Spleen (tissue), 11 donors: ENCODE data around the gene TIAM1. TPM values are rescaled to one million over a fixed set of nuclear protein-coding genes. Genes with fewer than 3 reads are reported as not detected.

Experiments used
- DNase-seq: peaks from one replicate; pipeline ENCODE4 v3.0.0-alpha.2; 2020
- H3K27ac ChIP-seq, 8 donors: fragments of 200-600 bp; sonication (generic) in 7 of 8; 1 replicate in 4 of 8; 2 replicates in 4 of 8; pipeline versions ENCODE4 v1.5.0 to v1.8.0; 2016 to 2021; ENCODE audit warnings: inconsistent platforms in 4 of 8, mild to moderate bottlenecking in 4 of 8, moderate library complexity in 1 of 8
- H3K27me3 ChIP-seq, 7 donors: fragments of 200-600 bp; sonication (generic) in 6 of 7; replicated peaks in 1 of 7; 1 replicate in 4 of 7; 2 replicates in 3 of 7; pipeline versions ENCODE4 v1.5.0 to v1.8.0; 2016 to 2021; ENCODE audit warnings: inconsistent platforms in 3 of 7, mild to moderate bottlenecking in 1 of 7
- H3K36me3 ChIP-seq, 6 donors: fragments of 200-600 bp; sonication (generic) in 5 of 6; 1 replicate in 4 of 6; 2 replicates in 2 of 6; pipeline versions ENCODE4 v1.5.0 to v1.8.0; 2016 to 2021; ENCODE audit warnings: inconsistent platforms in 2 of 6
- H3K4me1 ChIP-seq, 6 donors: fragments of 200-600 bp; sonication (generic) in 5 of 6; 1 replicate in 3 of 6; 2 replicates in 3 of 6; pipeline versions ENCODE4 v1.5.0 to v1.8.0; 2016 to 2021; ENCODE audit warnings: inconsistent platforms in 3 of 6
- H3K4me3 ChIP-seq, 8 donors: fragments of 200-600 bp; sonication (generic) in 7 of 8; 1 replicate in 4 of 8; 2 replicates in 4 of 8; pipeline versions ENCODE4 v1.5.0 to v1.8.0; 2016 to 2021; ENCODE audit warnings: inconsistent platforms in 4 of 8, mild to moderate bottlenecking in 4 of 8, moderate library complexity in 2 of 8
- H3K9me3 ChIP-seq, 8 donors: fragments of 200-600 bp; sonication (generic) in 7 of 8; 1 replicate in 4 of 8; 2 replicates in 4 of 8; pipeline versions ENCODE4 v1.5.0 to v1.8.0; 2016 to 2021; ENCODE audit warnings: inconsistent platforms in 4 of 8
- CTCF ChIP-seq, 11 experiments: fragments of 200-600 bp in 7 of 11; fragments of 450-650 bp in 4 of 11; sonication (generic) in 4 of 11; IDR thresholded peaks in 8 of 11; conservative IDR thresholded peaks in 3 of 11; 1 replicate in 7 of 11; 2 replicates in 4 of 11; pipeline versions ENCODE4 v1.4.0 to v1.8.0; 2016 to 2021; ENCODE audit warnings: antibody characterized with exemption in 11 of 11, inconsistent platforms in 4 of 11, mild to moderate bottlenecking in 1 of 11
- POLR2A ChIP-seq, 3 donors: fragments of 450-650 bp; IDR thresholded peaks; one replicate each; pipeline ENCODE4 v1.5.1; 2017; ENCODE audit warnings: antibody characterized with exemption in 3 of 3, mild to moderate bottlenecking in 1 of 3
- POLR2AphosphoS5 ChIP-seq, 3 donors: sonication (generic); formaldehyde crosslinking; IDR thresholded peaks; one replicate each; pipeline ENCODE4 v1.5.1; 2017; ENCODE audit warnings: antibody characterized with exemption in 3 of 3
- WGBS, 5 donors: extraction: QIAGEN DNeasy Blood & Tissue Kit in 3 of 5; methylation state at CpG; one replicate each; pipeline versions ENCODE4 v1.1.5 to v1.1.7; 2013 to 2018; 5-methylcytosine and 5-hydroxymethylcytosine counted together
- intact Hi-C: fragments of 100-400 bp; cut with DNase I; formaldehyde crosslinking; loops from one replicate; pipeline ENCODE4 v1.15.0; 2023; ENCODE audit warnings: low total_unique reads
- polyA plus RNA-seq, 3 donors: library from polyadenylated mRNA; stranded (reverse); fragments of 200-250 nt; gene quantifications; one replicate each; pipeline ENCODE4 v1.2.1, GENCODE V29; 2013
- total RNA-seq, 7 donors: library from RNA; depleted of rRNA in 3 of 7; stranded (reverse); fragments of >200 nt in 3 of 7; fragmentation: NEBNext Ultra II Directional in 4 of 7; extraction: Animal tissue kit (Norgen Biotek cat#: 25700) in 4 of 7; gene quantifications; one replicate each; pipeline versions ENCODE4 v1.1.0 to v1.2.1, GENCODE V29; 2016 to 2021
- donor health status: healthy with polysubstance abuse.
- donor health status: DM: no; HTN: no; CAD: no; lungs with moderate emphysema.
- donor health status: DM: no; HTN: no; CAD: no.
- donor health status: Bipolar disorder and iron deficiency.
- donor health status: healthy.
- donor health status: DM: no; HTN: no; CAD: no.
- donor health status: DM: yes; HTN: yes; CAD: no.

Gene TIAM1
- total and polyA plus RNA-seq, 10 donors: 1.9 to 35.0 (median 18.4) TPM

- DNase-seq: no peak
- 59 to 74% (median 70%) methylated on average over 4 of the region's 4 CpGs for WGBS, 5 donors
- Histone ChIP-seq H3K36me3 (no peaks in the 10 kb centered on the region), H3K4me1 (no peaks in the 10 kb centered on the region), H3K27ac (no peak overlapping the region), H3K9me3 (no peaks in the 10 kb centered on the region), H3K4me3 (no peak overlapping the region), H3K27me3 (no peaks in the 10 kb centered on the region)
- TF ChIP-seq CTCF (IDR thresholded peaks at IDR 0.05 in 8 of 11, conservative IDR thresholded peaks at IDR 0.05 in 3 of 11): no peak
- TF ChIP-seq POLR2A (IDR thresholded peaks at IDR 0.05): no peak
- TF ChIP-seq POLR2AphosphoS5 (IDR thresholded peaks at IDR 0.05): no peak
- intact Hi-C loops: no loop called here
Measured at GRCh38 chr21:31078796-31079195, 265.3 kb downstream of the TIAM1 start.

- TF ChIP-seq POLR2AphosphoS5 (IDR thresholded peaks at IDR 0.05) (no peak), POLR2A (IDR thresholded peaks at IDR 0.05) (no peak), CTCF (IDR thresholded peaks at IDR 0.05 in 8 of 11, conservative IDR thresholded peaks at IDR 0.05 in 3 of 11) (no peak)
- Histone ChIP-seq H3K4me1 (no peaks in the 10 kb centered on the region), H3K4me3 (no peak overlapping the region), H3K27ac (no peak overlapping the region), H3K9me3 (no peaks in the 10 kb centered on the region), H3K36me3 (no peaks in the 10 kb centered on the region), H3K27me3 (no peaks in the 10 kb centered on the region)
- no peak for DNase-seq
- intact Hi-C loops: no loop called here
- WGBS, 5 donors: 87 to 95% (median 89%) methylated on average over 4 of the region's 4 CpGs
Measured at GRCh38 chr21:31078216-31078615, 265.8 kb downstream of the TIAM1 start.

- no peaks in the 10 kb centered on the region for H3K36me3 ChIP-seq
- no peaks in the 10 kb centered on the region for H3K9me3 ChIP-seq
- 88 to 95% (median 94%) methylated on average over 6 of the region's 6 CpGs for WGBS, 5 donors
- H3K27me3 ChIP-seq: peaks cover 0 to 3% (median 0%) of the 10 kb centered on the region in 7 donors
- no peaks in the 10 kb centered on the region for H3K4me1 ChIP-seq
- TF ChIP-seq CTCF (IDR thresholded peaks at IDR 0.05 in 8 of 11, conservative IDR thresholded peaks at IDR 0.05 in 3 of 11) (no peak), POLR2AphosphoS5 (IDR thresholded peaks at IDR 0.05) (no peak), POLR2A (IDR thresholded peaks at IDR 0.05) (no peak)
- H3K4me3 ChIP-seq: no peak overlapping the region
- intact Hi-C loops: no loop called here
- H3K27ac ChIP-seq: no peak overlapping the region
- DNase-seq: no peak
Measured at GRCh38 chr21:31075848-31076247, 268.2 kb downstream of the TIAM1 start.

DNA sequence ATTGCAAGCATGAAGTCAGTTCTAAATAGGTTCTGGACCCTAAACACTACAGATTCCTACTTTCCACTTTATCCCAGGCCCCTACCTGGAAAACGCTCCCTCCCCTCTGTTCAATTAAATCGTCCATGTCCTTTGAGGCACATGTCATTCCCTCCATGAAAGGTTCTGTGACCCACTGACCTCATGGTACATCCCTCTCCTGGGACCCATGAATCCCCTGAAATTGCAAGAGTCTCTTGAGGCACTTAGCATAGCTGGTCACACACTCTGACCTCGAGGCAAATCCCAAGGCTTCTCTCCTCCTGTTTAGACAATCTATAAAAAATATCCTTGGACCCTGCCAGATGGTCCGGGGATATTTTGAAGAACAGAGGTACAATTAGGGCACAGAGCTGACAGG is 271.5 kb downstream of the TIAM1 start:
- H3K36me3 ChIP-seq: no peaks in the 10 kb centered on the region
- TF ChIP-seq POLR2A (IDR thresholded peaks at IDR 0.05): no peak
- TF ChIP-seq POLR2AphosphoS5 (IDR thresholded peaks at IDR 0.05): no peak
- TF ChIP-seq CTCF (IDR thresholded peaks at IDR 0.05 in 8 of 11, conservative IDR thresholded peaks at IDR 0.05 in 3 of 11): no peak
- no peak overlapping the region for H3K27ac ChIP-seq
- no peaks in the 10 kb centered on the region for H3K9me3 ChIP-seq
- H3K27me3 ChIP-seq: peaks cover 0 to 14% (median 0%) of the 10 kb centered on the region in 7 donors
- intact Hi-C loops: no loop called here
- 45 to 65% (median 60%) methylated on average over 4 of the region's 4 CpGs for WGBS, 5 donors
- H3K4me3 ChIP-seq: no peak overlapping the region
- DNase-seq: no peak
- no peaks in the 10 kb centered on the region for H3K4me1 ChIP-seq
